GM18867 (cell line): ENCODE results near the gene SLFN12.
"Not testable (repeated sequence)": the region's sequence is repeated elsewhere in the genome, so short reads cannot be mapped to it uniquely, and the experiment has no call there.

Experiments used
- ATAC-seq: cut with Tn5 transposase; IDR thresholded peaks from one replicate; pipeline ENCODE4 v1.9.1; 2021; ENCODE audit warnings: mild to moderate bottlenecking, moderate library complexity; ENCODE audit not compliant: unreplicated experiment

Gene SLFN12

DNA sequence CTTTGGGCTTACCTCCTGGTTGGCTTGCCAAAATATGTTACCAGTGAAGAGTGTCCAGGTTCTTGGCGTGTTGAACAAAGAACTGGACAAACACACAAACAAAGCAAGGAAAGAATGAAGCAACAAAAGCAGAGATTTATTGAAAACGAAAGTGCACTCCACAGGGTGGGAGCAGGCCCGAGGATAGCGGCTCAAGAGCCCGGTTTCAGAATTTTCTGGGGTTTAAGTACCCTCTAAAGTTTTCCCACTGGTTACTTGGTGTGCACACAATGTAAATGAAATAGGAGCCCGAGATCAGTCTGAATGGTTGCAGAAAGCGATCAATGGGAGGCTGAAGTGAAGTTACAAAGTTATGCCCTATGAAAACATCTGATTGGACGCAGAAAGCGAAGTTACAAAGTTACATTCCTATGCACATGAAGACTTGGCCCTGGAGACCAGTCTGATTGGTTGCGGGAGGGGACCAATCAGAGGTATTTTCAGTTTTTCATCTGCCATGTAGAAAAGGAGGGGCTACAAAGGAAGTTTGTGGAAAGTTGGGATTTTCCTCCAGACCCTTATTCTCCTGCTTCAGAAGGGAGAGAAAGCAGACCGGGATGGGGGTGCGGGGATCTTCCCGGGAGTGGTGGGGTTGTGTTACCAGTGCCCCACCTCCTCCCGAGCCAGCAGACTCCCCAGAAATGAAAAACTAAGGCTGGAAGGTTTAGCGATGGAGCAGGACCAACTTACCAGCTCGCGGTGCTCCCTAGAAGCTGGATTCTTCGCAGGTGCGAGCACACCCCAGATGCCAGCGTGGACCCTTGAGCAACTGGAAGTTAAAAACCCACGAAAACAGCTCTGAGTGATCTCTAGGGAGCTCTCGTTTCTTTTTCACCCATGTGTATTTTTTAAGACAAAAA lies at the start of gene SLFN12:
Gene SLFN12 (minus strand): TSS at position 325 of the 899 bp plus-strand sequence. CDS start 9,472 bp downstream, outside the sequence.
- peak; percentile 80 for ATAC-seq

DNA sequence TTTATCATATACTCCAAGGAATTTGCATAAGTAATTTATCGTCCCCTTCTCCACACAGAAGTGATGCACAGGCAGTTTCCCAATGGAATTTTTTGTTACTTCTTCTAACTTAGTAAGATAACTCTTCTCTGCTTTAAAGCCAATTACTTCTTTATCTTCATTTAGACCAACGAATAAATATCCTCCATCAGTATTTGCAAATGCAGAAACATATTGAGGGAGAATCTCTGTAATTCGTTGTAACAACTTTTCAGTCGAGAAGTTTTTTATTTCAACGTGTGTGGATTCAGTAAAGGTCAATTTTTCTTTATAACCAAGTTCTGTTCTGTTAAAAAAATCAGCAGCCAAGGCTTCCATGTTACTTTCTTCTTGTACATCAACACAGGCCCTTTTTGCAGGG lies 47.0 kb upstream of the SLFN12 start:
- ATAC-seq = no peak

DNA sequence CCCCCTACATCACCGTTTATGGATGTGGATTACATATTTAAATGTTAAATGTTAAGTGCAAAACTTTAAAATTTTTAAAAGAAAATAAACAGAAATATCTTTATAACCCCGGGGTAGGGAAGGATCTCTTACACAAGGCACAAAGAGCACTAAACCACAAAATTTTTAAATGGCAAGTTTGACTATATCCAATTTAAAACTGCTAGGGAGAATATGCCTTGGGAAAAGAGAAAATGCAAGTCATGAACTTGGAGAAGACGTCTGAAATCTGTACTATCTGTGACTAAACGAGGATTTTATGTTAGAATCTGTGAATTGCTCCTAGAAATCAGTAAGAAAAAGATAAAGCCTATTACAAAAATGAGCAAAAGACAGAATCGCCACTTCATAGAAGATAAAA lies 44.9 kb upstream of the SLFN12 start:
- ATAC-seq = no peak

GRCh38 chr17:35476283-35476820 lies 44.1 kb upstream of the SLFN12 start:
- ATAC-seq = no peak

- ATAC-seq = no peak
These were observed 36.2 kb upstream of the SLFN12 start for GRCh38 chr17:35468475-35468874.

DNA sequence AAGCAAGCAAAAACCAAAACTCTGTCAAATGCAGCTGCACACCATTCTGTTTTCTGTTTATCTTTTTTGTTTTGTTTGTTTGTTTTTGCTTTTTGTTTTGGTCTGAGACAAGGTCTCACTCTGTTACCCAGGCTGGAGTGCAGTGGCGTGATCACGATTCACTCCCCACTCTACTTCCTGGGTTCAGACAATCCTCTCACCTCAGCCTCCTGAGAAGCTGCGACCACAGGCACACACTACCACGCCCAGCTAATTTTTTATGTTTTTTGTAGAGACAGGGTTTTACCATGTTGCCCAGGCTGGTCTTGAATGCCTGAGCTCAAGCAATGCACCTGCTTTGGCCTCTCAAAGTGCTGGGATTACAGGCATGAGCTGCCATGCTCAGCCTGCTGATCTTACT lies 35.5 kb upstream of the SLFN12 start:
- ATAC-seq = no peak

GRCh38 chr17:35460354-35460851 lies 28.1 kb upstream of the SLFN12 start:
- peak; percentile 79 for ATAC-seq

DNA sequence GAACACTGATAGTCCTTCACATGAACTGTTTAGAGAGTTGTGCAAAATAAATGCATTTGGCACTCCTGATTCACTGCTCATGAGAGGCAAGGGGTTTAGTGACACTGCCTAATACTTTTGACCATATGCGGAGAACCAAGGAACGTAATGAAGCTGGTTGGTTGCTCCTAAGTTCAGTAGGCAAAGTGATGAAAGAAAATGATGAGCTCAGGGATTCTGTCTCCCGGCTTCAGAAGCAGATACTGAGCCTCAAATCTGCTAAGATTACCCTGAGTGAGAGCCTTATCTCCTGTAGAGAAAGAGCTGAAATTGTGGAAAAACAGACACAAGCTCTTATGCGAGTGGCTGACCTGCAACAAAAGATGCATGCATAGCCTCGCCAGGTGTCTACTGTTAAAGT lies 21.7 kb upstream of the SLFN12 start:
- not testable (repeated sequence) for ATAC-seq

- no peak for ATAC-seq
These were observed 20.9 kb upstream of the SLFN12 start for GRCh38 chr17:35453171-35453570.

DNA sequence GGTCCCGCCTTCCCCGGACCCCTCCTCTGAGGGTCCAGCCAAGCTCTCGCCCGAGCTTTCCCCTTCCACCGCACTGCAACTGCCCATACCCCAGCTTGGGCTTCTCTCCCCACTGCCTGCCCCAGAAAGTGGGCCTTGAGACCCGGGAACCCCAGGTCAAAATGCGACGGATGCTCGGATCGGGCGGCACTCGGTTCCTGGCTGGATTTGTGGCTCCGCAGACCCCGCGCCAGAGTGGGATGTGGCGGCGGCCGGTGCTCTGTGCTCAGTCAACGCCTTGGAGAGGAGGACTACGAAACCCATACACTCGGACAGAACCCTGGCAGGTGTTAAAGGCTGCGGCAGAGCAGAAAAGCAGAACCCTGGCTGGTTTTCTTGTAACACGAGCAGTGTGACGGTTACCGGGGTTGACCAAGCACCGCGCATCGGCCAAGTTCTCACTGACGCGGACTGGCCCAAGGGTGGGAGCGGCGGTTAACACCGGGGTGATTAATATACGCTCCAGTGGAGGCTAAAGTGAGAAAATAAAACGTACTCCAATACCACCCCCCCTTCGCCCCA lies 17.2 kb upstream of the SLFN12 start:
- peak; percentile 60 for ATAC-seq

DNA sequence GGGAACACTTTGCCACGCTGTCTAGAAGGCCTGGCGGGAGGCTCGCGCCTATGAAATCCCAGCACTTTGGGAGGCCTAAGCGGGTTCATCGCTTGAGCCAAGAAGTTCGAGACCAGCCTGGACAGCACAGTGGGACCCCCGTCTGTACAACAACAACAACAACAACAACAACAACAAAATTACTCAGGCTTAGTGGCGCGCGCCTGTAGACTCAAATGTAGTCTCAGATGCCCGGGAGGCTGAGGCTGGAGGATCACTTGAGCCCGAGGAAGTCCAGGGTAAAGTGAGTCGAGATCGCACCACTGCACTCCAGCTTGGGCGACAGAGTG lies 16.6 kb upstream of the SLFN12 start:
- ATAC-seq = no peak

DNA sequence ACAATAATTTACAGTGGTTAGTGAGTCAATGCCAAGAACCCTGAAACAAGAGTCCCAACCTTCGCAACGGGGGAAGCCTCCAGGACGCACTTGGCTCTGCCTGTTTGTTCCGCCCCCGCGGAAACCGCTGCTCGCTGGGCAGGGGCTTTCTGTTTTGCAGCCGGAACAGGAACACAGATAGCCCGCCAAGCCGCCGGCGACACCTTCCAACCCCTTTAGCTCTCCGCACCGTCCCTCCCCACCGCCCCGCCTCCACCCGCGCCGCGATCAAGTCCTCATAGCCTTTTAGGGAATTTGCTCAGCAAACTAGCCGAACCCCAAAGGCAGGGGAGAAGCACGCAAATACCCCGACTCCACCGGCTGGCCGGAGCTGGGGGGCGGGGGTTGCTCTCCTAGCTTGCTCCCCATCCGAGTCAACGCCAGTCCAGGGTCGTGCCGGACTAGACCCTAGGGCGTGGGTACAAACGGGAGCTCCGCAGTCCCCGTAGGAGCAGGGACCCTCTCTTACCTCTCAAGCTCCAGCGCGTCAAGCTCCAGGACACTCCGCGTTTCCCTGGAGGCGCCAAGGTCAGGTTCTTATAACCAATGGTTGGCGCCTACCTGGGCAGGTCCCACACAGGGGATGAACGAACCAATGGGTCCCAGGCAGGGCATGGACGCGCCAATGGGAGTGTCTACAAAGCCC lies 16.1 kb upstream of the SLFN12 start, which contains the start of gene SLFN13:
Gene SLFN13 (minus strand): TSS at position 553 of the 685 bp plus-strand sequence. CDS start 3,086 bp downstream, outside the sequence.
- ATAC-seq = peak; percentile 60

DNA sequence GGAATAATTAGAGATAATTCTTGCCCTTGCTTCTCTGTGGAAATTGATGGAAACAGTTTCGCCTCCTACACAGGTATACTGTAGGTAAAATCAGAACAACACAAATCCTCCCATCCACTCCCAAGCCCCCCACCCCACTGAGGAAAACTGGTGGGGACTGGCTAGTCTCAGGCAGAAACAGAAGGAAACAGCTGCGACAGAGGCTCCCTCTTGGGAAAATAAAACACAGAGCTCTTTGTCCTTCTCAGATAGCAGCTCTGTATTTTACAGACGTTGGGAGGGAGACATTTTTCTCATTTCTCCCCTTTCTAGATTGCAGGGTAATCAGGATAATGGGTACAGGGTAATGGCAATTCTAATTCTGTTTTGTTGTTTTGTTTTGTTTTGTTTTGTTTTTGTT lies 15.2 kb upstream of the SLFN12 start:
- no peak for ATAC-seq

DNA sequence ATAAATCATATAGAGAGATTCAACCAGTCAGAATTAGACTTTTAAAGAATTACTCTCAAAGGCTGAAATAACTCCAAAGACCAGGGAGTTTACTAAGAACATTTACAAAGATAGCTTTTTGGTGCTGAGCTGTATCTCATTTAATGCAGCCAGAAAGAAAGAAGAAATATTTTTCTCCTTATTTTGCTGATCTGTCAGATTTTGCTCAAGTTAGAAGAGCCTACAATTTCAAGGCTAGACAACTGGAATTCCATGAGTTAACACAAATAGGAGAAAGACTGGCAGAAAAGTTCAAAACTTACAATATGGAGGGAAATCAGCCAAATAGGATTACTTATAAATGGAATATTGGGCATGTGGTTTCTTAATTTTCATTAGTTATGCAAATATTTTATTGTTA lies 6.1 kb upstream of the SLFN12 start:
- no peak for ATAC-seq

GRCh38 chr17:35433075-35433894 lies 985 bp upstream of the SLFN12 start:
- no peak for ATAC-seq

GRCh38 chr17:35429702-35430101 lies 2.6 kb downstream of the SLFN12 start:
- no peak for ATAC-seq

DNA sequence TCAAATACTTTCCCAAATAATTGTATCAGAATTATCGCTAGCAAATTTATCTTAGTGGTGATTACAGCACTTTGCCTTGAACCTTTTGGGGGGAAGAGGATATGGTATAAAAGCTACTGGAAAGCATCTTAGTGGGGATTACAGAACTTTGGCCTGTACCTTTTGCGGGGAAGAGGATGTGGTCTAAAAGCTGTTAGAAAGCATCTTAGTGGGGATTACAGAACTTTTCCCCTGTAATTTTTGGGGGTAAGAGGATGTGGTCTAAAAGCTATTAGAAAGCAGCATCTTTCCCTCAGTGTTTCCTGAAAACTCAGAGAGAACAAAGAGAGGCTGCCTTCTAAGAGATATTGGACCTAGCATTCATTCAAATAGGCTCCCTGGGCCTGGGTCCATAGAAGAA lies 4.1 kb downstream of the SLFN12 start:
- no peak for ATAC-seq

DNA sequence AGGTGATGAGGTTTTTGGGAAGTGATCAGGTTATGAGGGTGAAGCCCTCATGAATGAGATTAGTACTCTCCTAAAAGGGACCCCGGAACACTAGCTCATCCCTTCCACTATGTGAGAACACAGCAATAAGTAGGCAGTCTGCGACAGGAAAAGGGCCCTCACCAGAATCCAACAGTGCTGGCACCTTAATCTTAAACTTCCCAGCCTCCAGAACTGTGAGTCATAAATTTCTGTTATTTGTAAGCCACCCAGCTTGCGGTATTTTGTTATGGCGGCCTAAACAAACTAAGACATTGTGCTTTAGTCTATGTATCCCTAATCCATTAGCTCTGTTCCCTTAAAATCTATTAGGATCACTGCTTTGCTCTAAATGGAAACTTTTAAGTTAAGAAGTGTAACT lies 8.5 kb downstream of the SLFN12 start:
- ATAC-seq = no peak

- ATAC-seq = not testable (repeated sequence)
These were observed 11.2 kb downstream of the SLFN12 start for GRCh38 chr17:35421069-35421468.

GRCh38 chr17:35416659-35417058 lies 15.6 kb downstream of the SLFN12 start:
- no peak for ATAC-seq
